ENCODE data around the gene CLEC3B.
"Not testable (repeated sequence)": the region's sequence is repeated elsewhere in the genome, so short reads cannot be mapped to it uniquely, and the experiment has no call there.

The CLEC3B gene

GRCh38 chr3:45037720-45038455, 11.8 kb downstream of the CLEC3B start:
- TF ChIP-seq, protein P1, sequence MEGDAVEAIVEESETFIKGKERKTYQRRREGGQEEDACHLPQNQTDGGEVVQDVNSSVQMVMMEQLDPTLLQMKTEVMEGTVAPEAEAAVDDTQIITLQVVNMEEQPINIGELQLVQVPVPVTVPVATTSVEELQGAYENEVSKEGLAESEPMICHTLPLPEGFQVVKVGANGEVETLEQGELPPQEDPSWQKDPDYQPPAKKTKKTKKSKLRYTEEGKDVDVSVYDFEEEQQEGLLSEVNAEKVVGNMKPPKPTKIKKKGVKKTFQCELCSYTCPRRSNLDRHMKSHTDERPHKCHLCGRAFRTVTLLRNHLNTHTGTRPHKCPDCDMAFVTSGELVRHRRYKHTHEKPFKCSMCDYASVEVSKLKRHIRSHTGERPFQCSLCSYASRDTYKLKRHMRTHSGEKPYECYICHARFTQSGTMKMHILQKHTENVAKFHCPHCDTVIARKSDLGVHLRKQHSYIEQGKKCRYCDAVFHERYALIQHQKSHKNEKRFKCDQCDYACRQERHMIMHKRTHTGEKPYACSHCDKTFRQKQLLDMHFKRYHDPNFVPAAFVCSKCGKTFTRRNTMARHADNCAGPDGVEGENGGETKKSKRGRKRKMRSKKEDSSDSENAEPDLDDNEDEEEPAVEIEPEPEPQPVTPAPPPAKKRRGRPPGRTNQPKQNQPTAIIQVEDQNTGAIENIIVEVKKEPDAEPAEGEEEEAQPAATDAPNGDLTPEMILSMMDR (conservative IDR thresholded peaks at IDR 0.05; ENCODE audit: low read depth, low read length), result peak; percentile 91
- no peak overlapping the region for H3K4me3 ChIP-seq (ENCODE audit: low read depth, low read length)
- DNase-seq (ENCODE audit: low read depth), result peak; percentile 94

DNA sequence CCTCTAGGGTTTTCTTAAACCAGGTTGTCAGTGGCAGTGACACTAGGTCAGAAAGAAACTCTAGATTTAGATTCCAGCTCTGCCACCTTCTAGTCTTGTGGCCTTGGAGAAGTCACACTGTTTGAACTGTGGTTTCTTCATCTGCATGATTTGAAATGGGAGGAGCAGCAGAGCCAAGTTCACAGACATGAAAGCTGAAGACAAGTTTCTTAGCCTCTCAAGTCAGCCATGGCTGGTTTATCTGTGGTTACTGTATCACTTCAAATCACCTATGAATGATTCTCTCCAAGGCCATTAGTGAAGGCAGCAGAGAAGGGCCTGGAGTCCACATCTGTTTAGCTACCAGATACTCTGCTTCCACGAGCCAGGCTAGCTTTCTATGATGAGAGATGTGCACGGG, 15.6 kb downstream of the CLEC3B start:
- DNase-seq (ENCODE audit: low read depth), result no peak
- H3K4me3 ChIP-seq (ENCODE audit: low read depth, low read length), result no peak overlapping the region
- TF ChIP-seq, protein P1 (conservative IDR thresholded peaks at IDR 0.05; ENCODE audit: low read depth, low read length), result no peak

DNA sequence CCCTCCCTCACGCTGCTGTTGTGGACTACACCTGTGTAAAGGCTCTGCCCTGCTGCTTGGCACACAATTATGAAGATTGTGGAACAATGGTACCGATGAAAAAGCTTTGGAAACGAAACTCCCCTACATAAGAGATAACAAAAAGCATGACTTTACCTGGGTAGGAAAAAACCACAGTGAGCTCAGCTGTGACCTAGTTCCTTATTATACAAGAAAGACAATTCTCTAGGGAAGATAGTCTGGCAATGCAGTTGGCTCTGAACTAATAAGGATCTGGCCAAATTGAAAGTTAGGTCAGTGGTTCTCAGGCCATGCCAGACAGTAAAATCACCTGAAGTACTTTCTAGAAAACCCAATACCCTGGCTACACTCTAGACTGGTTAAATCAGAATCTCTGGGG, 16.1 kb downstream of the CLEC3B start:
- no peak for DNase-seq (ENCODE audit: low read depth)
- TF ChIP-seq, protein P1 (conservative IDR thresholded peaks at IDR 0.05; ENCODE audit: low read depth, low read length), result no peak
- no peak overlapping the region for H3K4me3 ChIP-seq (ENCODE audit: low read depth, low read length)

GRCh38 chr3:45043728-45044299, 17.7 kb downstream of the CLEC3B start:
- H3K4me3 ChIP-seq (ENCODE audit: low read depth, low read length), result no peak overlapping the region
- peak; percentile 88 for DNase-seq (ENCODE audit: low read depth)
- TF ChIP-seq, protein P1 (conservative IDR thresholded peaks at IDR 0.05; ENCODE audit: low read depth, low read length), result peak; percentile 55

GRCh38 chr3:45048244-45048643, 22.1 kb downstream of the CLEC3B start:
- DNase-seq (ENCODE audit: low read depth), result no peak
- no peak overlapping the region for H3K4me3 ChIP-seq (ENCODE audit: low read depth, low read length)
- TF ChIP-seq, protein P1 (conservative IDR thresholded peaks at IDR 0.05; ENCODE audit: low read depth, low read length), result no peak

- TF ChIP-seq, protein P1 (conservative IDR thresholded peaks at IDR 0.05; ENCODE audit: low read depth, low read length), result no peak
- no peak for DNase-seq (ENCODE audit: low read depth)
- no peak overlapping the region for H3K4me3 ChIP-seq (ENCODE audit: low read depth, low read length)
These were observed 23.7 kb downstream of the CLEC3B start for GRCh38 chr3:45049807-45050206.

GRCh38 chr3:45051685-45052084, 25.6 kb downstream of the CLEC3B start:
- no peak for DNase-seq (ENCODE audit: low read depth)
- no peak overlapping the region for H3K4me3 ChIP-seq (ENCODE audit: low read depth, low read length)
- TF ChIP-seq, protein P1 (conservative IDR thresholded peaks at IDR 0.05; ENCODE audit: low read depth, low read length), result no peak

DNA sequence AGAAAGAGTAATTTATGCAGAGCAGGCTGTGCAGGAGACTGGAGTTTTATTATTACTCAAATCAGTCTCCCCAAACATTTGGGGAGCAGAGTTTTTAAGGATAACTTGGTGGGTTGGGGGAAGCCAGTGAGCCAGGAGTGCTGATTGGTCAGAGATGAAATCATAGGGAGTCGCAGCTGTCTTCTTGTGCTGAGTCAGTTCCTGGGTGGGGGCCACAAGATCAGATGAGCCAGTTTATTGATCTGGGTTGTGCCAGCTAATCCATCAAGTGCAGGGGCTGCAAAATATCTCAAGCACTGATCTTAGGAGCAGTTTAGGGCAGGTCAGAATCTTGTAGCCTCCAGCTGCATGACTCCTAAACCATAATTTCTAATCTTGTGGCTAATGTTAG, 27.7 kb downstream of the CLEC3B start:
- not testable (repeated sequence) for DNase-seq (ENCODE audit: low read depth)

More for the DNA sequence above, 27.7 kb downstream of the CLEC3B start:
- H3K4me3 ChIP-seq (ENCODE audit: low read depth, low read length), result not testable (repeated sequence)
